Naive thymus-derived CD4-positive, alpha-beta T cell (primary cell): Measurements from ENCODE around the gene RASGRF1. TPM values are rescaled to one million over a fixed set of nuclear protein-coding genes. Genes with fewer than 3 reads are reported as not detected.
"Not testable (repeated sequence)": the region's sequence is repeated elsewhere in the genome, so short reads cannot be mapped to it uniquely, and the experiment has no call there.

Experiments used
- ATAC-seq: fragments of 150-1000 bp; cut with Tn5 transposase; 2 replicates; pipeline ENCODE4 v1.10.0; 2021; ENCODE audit warnings: mild to moderate bottlenecking, moderate library complexity
- CTCF ChIA-PET: fragments of 350-600 bp; sonication (Branson Sonifier 250); formaldehyde crosslinking; loops from one replicate; lab custom pipeline; 2021; ENCODE audit warnings: antibody characterized with exemption; lab: Charles Lee
- POLR2A ChIA-PET: fragments of 350-600 bp; sonication (Branson Sonifier 250); formaldehyde crosslinking; loops from one replicate; lab custom pipeline; 2021; ENCODE audit warnings: antibody characterized with exemption, inconsistent platforms; lab: Charles Lee
- DNase-seq, 9 donors: peaks; one replicate each; pipeline versions ENCODE4 v3.0.0 to v3.0.0-alpha.2; 2020 to 2022; ENCODE audit warnings: mixed read lengths in 1 of 9
- H3K27ac ChIP-seq: one replicate; pipeline ENCODE4 v1.7.0; 2013; ENCODE audit warnings: mild to moderate bottlenecking, low read depth, low read length, moderate library complexity
- H3K27me3 ChIP-seq, 2 donors: one replicate each; pipeline ENCODE4 v1.7.0; 2013; ENCODE audit warnings: low read length in 2 of 2, mild to moderate bottlenecking in 2 of 2, moderate library complexity in 2 of 2; ENCODE audit not compliant: control insufficient read depth in 2 of 2, insufficient read depth in 2 of 2
- H3K36me3 ChIP-seq, 3 experiments: 1 replicate in 2 of 3; 2 replicates in 1 of 3; pipeline ENCODE4 v1.7.0; 2013; ENCODE audit warnings: low read length in 3 of 3, mild to moderate bottlenecking in 3 of 3, moderate library complexity in 1 of 3; ENCODE audit not compliant: insufficient read depth in 3 of 3, control insufficient read depth in 2 of 3
- H3K4me1 ChIP-seq, 2 donors: one replicate each; pipeline ENCODE4 v1.7.0; 2013; ENCODE audit warnings: low read length in 2 of 2, mild to moderate bottlenecking in 2 of 2, moderate library complexity in 1 of 2; ENCODE audit not compliant: control insufficient read depth in 2 of 2, insufficient read depth in 2 of 2
- H3K4me3 ChIP-seq: 2 replicates; pipeline ENCODE4 v1.7.0; 2013; ENCODE audit warnings: mild to moderate bottlenecking, low read length
- H3K9me3 ChIP-seq, 3 experiments: 1 replicate in 2 of 3; 2 replicates in 1 of 3; pipeline ENCODE4 v1.7.0; 2013; ENCODE audit warnings: low read length in 3 of 3; ENCODE audit not compliant: control insufficient read depth in 2 of 3
- H3K27ac Mint-ChIP-seq, 9 donors: one replicate each; pipeline ENCODE4 v1.8.0; 2020 to 2022; ENCODE audit warnings: mixed read lengths in 9 of 9, mild to moderate bottlenecking in 8 of 9, moderate library complexity in 5 of 9, inconsistent platforms in 2 of 9
- H3K27me3 Mint-ChIP-seq, 5 donors: one replicate each; pipeline ENCODE4 v1.8.0; 2021 to 2022; ENCODE audit warnings: mixed read lengths in 5 of 5, mild to moderate bottlenecking in 1 of 5
- H3K36me3 Mint-ChIP-seq, 5 donors: one replicate each; pipeline ENCODE4 v1.8.0; 2020 to 2022; ENCODE audit warnings: mixed read lengths in 5 of 5, mild to moderate bottlenecking in 3 of 5, inconsistent platforms in 1 of 5
- H3K4me1 Mint-ChIP-seq, 7 donors: one replicate each; pipeline ENCODE4 v1.8.0; 2020 to 2022; ENCODE audit warnings: mixed read lengths in 7 of 7, mild to moderate bottlenecking in 3 of 7, inconsistent platforms in 1 of 7
- H3K4me3 Mint-ChIP-seq, 10 donors: one replicate each; pipeline ENCODE4 v1.8.0; 2020 to 2022; ENCODE audit warnings: mild to moderate bottlenecking in 10 of 10, mixed read lengths in 10 of 10, moderate library complexity in 6 of 10, inconsistent platforms in 2 of 10
- H3K9me3 Mint-ChIP-seq, 11 donors: one replicate each; pipeline ENCODE4 v1.8.0; 2020 to 2022; ENCODE audit warnings: mixed read lengths in 11 of 11, mild to moderate bottlenecking in 4 of 11, inconsistent platforms in 1 of 11, moderate library complexity in 1 of 11
- intact Hi-C, 2 donors: fragments of 100-400 bp; cut with micrococcal nuclease; formaldehyde crosslinking; loops; one replicate each; pipeline ENCODE4 v1.15.1; 2023
- polyA plus RNA-seq, 2 donors: library from polyadenylated mRNA; unstranded; fragments of 300-500 nt; fragmentation: Illumina TruSeq; gene quantifications; one replicate each; pipeline ENCODE4 v1.2.3, GENCODE V29; 2021
- total RNA-seq, 6 experiments: library from RNA in 5 of 6; stranded (reverse) in 5 of 6; gene quantifications; 1 replicate in 5 of 6; 2 replicates in 1 of 6; pipeline ENCODE4 v1.2.3 and lab custom pipeline; 2021 to 2026

Gene RASGRF1
- total and polyA plus RNA-seq, 7 experiments from 2014 or later: 0.07 to 0.10 TPM; not detected in 5

DNA sequence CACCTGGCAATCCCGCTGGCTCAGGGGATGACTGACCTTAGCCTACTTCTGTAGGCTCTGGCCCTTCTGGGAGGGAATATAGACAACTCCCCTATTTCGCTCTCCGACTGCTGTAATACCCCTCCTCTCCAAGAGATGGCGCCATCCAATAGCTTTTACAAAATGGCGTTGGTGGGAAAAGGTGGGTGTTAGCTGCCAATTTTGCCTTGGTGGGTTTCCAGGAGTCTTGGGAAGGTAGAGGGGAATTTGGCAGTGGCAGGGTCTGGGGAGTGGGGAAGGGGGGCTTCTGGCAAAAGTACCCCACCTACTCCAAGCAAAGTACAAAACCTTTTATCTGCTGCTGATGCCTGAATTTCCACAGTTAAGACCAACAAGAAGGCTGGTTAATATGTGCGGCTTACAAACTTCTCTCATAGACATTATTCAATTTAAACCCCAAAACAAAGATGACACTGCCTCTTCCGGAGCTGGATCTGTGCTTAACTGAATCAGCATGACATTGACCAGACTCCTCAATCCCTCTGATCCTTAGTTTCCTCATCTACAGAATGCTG, 62.1 kb downstream of the RASGRF1 start:
- ChIA-PET CTCF (no interaction called here), POLR2A (no interaction called here)
- Mint-ChIP-seq H3K4me3 (no peak overlapping the region), H3K9me3 (peaks cover 5 to 16% (median 10%) of the 10 kb centered on the region in 11 donors), H3K27ac (no peak overlapping the region), H3K36me3 (peaks cover 0 to 8% (median 0%) of the 10 kb centered on the region in 5 donors), H3K27me3 (peaks cover 0 to 26% (median 4%) of the 10 kb centered on the region in 5 donors), H3K4me1 (peaks cover 0 to 1% (median 0%) of the 10 kb centered on the region in 7 donors)
- H3K27me3 ChIP-seq: no peaks in the 10 kb centered on the region
- H3K36me3 ChIP-seq: no peaks in the 10 kb centered on the region
- ATAC-seq (no peak), DNase-seq (peak in 1 of 9 donors; percentile 41)
- no peak overlapping the region for H3K4me3 ChIP-seq
- no peak overlapping the region for H3K27ac ChIP-seq
- intact Hi-C loops: loop anchor here (1.0 kb wide), 1 partner anchor 156 kb away; no protein-coding TSS in a partner anchor
- no peaks in the 10 kb centered on the region for H3K9me3 ChIP-seq
- no peaks in the 10 kb centered on the region for H3K4me1 ChIP-seq

DNA sequence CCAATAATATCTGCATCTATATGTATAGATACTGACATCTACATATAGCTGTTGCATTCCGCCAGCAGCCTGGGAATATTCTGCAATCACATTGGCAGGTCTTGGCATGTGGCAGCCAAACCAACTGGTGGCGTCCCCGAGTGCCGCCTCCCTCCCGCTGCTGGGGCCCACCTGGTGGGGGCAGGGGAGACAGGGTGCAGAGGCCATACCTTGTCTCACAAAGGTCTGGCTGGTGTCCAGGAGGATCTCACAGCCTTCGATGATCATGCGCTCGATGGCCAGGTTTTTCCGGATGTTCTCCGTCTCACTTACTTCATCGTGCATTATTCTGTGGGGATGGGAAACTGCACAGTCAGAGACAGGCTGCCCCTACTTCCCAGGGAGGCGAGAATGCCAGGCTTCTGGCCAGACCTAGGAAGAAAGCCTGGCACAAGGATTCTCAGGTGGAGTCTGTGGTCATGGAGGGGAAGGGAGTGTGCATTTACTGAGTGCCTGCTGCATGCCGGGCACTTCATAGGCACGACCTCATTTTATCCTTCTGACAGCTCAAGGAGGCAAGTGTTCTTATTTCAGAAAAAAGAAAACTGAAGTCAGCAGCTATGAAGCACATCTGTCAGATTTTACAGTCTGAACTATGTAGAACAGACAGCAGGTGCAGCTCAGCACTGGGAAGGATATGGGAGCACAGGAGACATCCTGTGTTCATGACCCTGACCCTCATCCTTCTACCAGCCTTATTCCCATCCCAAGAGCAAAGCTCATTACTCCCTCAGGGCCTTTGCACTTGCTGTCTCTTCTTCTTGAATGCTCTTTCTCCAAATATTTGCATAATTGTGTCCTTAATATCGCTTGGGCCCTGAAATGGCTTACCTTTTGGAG, 62.8 kb downstream of the RASGRF1 start:
- Mint-ChIP-seq H3K4me1 (no peaks in the 10 kb centered on the region), H3K9me3 (peaks cover 5 to 16% (median 12%) of the 10 kb centered on the region in 11 donors), H3K27ac (no peak overlapping the region), H3K4me3 (no peak overlapping the region), H3K36me3 (peaks cover 0 to 8% (median 0%) of the 10 kb centered on the region in 5 donors), H3K27me3 (peaks cover 0 to 26% (median 4%) of the 10 kb centered on the region in 5 donors)
- intact Hi-C loops: loop anchor here (1.0 kb wide), 1 partner anchor 157 kb away; no protein-coding TSS in a partner anchor
- H3K4me3 ChIP-seq: no peak overlapping the region
- no peaks in the 10 kb centered on the region for H3K27me3 ChIP-seq
- ChIA-PET POLR2A (no interaction called here), CTCF (no interaction called here)
- H3K4me1 ChIP-seq: no peaks in the 10 kb centered on the region
- no peak for ATAC-seq
- no peaks in the 10 kb centered on the region for H3K9me3 ChIP-seq
- H3K27ac ChIP-seq: no peak overlapping the region
- H3K36me3 ChIP-seq: no peaks in the 10 kb centered on the region
- DNase-seq: no peak

DNA sequence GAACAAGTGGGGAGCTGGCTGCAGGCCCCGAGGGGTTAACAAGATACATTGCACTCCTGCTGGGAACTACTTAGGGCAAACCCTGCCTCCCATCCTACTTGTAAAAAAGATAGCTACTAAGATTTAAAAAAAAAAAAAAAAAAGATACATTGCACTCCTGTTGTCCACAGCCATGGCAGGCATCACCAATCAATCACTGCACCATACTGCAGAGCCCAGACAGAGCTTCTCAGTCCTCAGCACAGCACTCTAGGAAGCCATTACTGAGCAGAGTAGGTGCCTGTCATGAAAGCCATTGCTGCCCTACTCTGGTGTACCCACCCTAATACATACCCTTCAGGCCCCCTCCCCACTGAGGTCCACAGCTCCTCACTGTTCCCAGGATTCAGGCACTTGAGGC, 64.8 kb downstream of the RASGRF1 start:
- ATAC-seq (no peak), DNase-seq (no peak)
- ChIA-PET CTCF (interaction anchor here (0.6 kb wide), 1 partner anchor 997 kb away, joined by 3 read pairs; no protein-coding TSS in a partner anchor), POLR2A (no interaction called here)
- H3K4me1 Mint-ChIP-seq: no peaks in the 10 kb centered on the region
- H3K9me3 Mint-ChIP-seq: peaks cover 5 to 16% (median 12%) of the 10 kb centered on the region in 11 donors
- H3K27me3 ChIP-seq: no peaks in the 10 kb centered on the region
- H3K4me1 ChIP-seq: no peaks in the 10 kb centered on the region
- peaks cover 0 to 26% (median 4%) of the 10 kb centered on the region in 5 donors for H3K27me3 Mint-ChIP-seq
- H3K4me3 Mint-ChIP-seq: no peak overlapping the region
- H3K9me3 ChIP-seq: no peaks in the 10 kb centered on the region
- no peak overlapping the region for H3K27ac Mint-ChIP-seq
- H3K4me3 ChIP-seq: no peak overlapping the region
- H3K36me3 ChIP-seq: no peaks in the 10 kb centered on the region
- H3K36me3 Mint-ChIP-seq: peaks cover 0 to 8% (median 0%) of the 10 kb centered on the region in 5 donors
- intact Hi-C loops: no loop called here
- H3K27ac ChIP-seq: no peak overlapping the region

DNA sequence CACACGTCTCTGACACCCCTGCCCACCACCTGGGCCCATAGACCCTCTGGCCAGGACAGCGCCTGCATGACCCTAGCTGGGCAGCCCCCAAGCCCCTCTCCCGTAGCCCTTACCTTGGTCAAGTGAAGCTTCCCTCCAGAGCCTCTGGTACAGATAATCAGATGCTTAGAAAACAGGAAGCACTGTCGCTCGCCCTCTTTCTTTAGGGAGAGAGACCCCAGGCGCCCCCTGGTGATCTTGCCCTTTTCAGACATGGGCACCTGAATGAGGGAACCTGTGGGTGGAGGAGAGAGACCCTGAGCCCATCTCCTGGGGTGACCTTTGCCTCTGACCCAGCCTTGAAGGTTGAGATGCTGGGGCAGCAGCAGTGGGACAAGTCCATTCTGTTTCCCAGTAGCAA, 65.4 kb downstream of the RASGRF1 start:
- Mint-ChIP-seq H3K27ac (no peak overlapping the region), H3K4me3 (no peak overlapping the region), H3K36me3 (peaks cover 0 to 8% (median 0%) of the 10 kb centered on the region in 5 donors), H3K27me3 (peaks cover 0 to 20% (median 0%) of the 10 kb centered on the region in 5 donors), H3K4me1 (no peaks in the 10 kb centered on the region), H3K9me3 (peaks cover 5 to 16% (median 12%) of the 10 kb centered on the region in 11 donors)
- H3K9me3 ChIP-seq: no peaks in the 10 kb centered on the region
- H3K27ac ChIP-seq: no peak overlapping the region
- no peaks in the 10 kb centered on the region for H3K36me3 ChIP-seq
- no peak for DNase-seq
- no peak for ATAC-seq
- intact Hi-C loops: no loop called here
- no peaks in the 10 kb centered on the region for H3K4me1 ChIP-seq
- ChIA-PET CTCF (no interaction called here), POLR2A (no interaction called here)
- no peaks in the 10 kb centered on the region for H3K27me3 ChIP-seq
- H3K4me3 ChIP-seq: no peak overlapping the region

DNA sequence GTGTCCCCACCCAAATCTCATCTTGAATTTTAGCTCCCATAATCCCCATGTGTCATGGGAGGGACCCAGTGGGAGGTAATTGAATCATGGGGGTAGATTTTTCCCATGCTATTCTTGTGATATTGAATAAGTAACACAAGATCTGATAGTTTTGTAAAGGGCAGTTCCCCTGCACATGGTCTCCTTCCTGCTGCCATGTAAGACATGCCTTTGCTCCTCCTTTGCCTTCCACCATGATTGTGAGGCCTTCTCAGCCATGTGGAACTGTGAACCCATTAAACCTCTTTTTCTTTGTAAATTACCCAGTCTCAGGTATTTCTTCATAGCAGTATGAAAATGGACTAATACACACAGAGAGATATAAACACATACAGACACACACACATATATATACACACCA, 66.1 kb downstream of the RASGRF1 start:
- H3K36me3 Mint-ChIP-seq, H3K4me3 ChIP-seq, POLR2A ChIA-PET, H3K4me1 ChIP-seq, H3K27me3 ChIP-seq, H3K36me3 ChIP-seq, H3K9me3 ChIP-seq, ATAC-seq, CTCF ChIA-PET, H3K27ac ChIP-seq, H3K4me1 Mint-ChIP-seq, H3K27ac Mint-ChIP-seq, DNase-seq, H3K4me3 Mint-ChIP-seq: not testable (repeated sequence)
- intact Hi-C loops: loop anchor here in 1 of 2 donors (5.0 kb wide), 1 partner anchor 112 kb away; no protein-coding TSS in a partner anchor
- H3K9me3 Mint-ChIP-seq: peaks cover 5 to 16% (median 12%) of the 10 kb centered on the region in 11 donors
- peaks cover 0 to 20% (median 0%) of the 10 kb centered on the region in 5 donors for H3K27me3 Mint-ChIP-seq

DNA sequence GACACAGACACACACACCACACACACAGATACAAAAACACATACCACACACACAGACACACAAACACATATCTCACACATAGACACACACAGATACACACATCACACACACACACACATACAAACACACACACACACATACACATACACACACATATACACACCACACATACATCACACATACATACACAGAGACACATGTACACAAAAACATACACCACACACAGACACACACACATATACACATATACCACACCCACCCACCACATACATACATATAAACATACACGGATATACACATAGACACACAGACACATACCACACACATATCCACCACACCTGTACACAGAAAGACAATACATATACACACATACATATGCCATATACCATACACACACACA, 66.7 kb downstream of the RASGRF1 start:
- Histone ChIP-seq H3K36me3 (no peaks in the 10 kb centered on the region), H3K4me3 (no peak overlapping the region), H3K9me3 (no peaks in the 10 kb centered on the region), H3K4me1 (no peaks in the 10 kb centered on the region), H3K27ac (no peak overlapping the region), H3K27me3 (no peaks in the 10 kb centered on the region)
- POLR2A ChIA-PET: no interaction called here
- intact Hi-C loops: loop anchor here in 1 of 2 donors (5.0 kb wide), 1 partner anchor 112 kb away; no protein-coding TSS in a partner anchor
- DNase-seq (no peak), ATAC-seq (no peak)
- CTCF ChIA-PET: no interaction called here
- Mint-ChIP-seq H3K27me3 (peaks cover 0 to 20% (median 0%) of the 10 kb centered on the region in 5 donors), H3K4me1 (no peaks in the 10 kb centered on the region), H3K27ac (no peak overlapping the region), H3K36me3 (peaks cover 0 to 8% (median 0%) of the 10 kb centered on the region in 5 donors), H3K9me3 (peaks cover 5 to 16% (median 12%) of the 10 kb centered on the region in 11 donors), H3K4me3 (no peak overlapping the region)
